H1 (cell line): ENCODE data around the gene OSBPL9. TPM values are rescaled to one million over a fixed set of nuclear protein-coding genes. Genes with fewer than 3 reads are reported as not detected.

Experiments
- CTCF ChIA-PET: fragments of 300-600 bp; sonication (Branson Sonifier 250); formaldehyde crosslinking; loops from one replicate; lab custom pipeline; 2021; ENCODE audit not compliant: partially characterized antibody; lab: Charles Lee
- POLR2A ChIA-PET: fragments of 300-600 bp; sonication (Branson Sonifier 250); formaldehyde crosslinking; loops from one replicate; lab custom pipeline; 2021; ENCODE audit warnings: inconsistent platforms; ENCODE audit not compliant: partially characterized antibody; lab: Charles Lee
- DNase-seq, 2 experiments: peaks; one replicate each; pipeline versions ENCODE4 v3.0.0 to v3.0.0-alpha.2; 2010 to 2022; ENCODE audit warnings: low spot score in 2 of 2, low read depth in 1 of 2, mixed read lengths in 1 of 2
- FAIRE-seq: peaks from 2 replicates; lab custom pipeline; 2011; peaks lifted over from hg19 to GRCh38; lab: Jason Lieb, UNC
- H2AFZ ChIP-seq: 2 replicates; pipeline ENCODE4 v1.8.1; 2012; ENCODE audit warnings: low read length, inconsistent platforms
- H2AK5ac ChIP-seq: 2 replicates; pipeline ENCODE4 v1.6.1; 2013; ENCODE audit warnings: low read depth, low read length
- H2BK120ac ChIP-seq: replicated peaks from 2 replicates; pipeline ENCODE3; 2013; ENCODE audit warnings: low read depth, low read length, inconsistent platforms
- H2BK12ac ChIP-seq: 2 replicates; pipeline ENCODE4 v1.6.1; 2013; ENCODE audit warnings: low read depth, low read length
- H2BK15ac ChIP-seq: 2 replicates; pipeline ENCODE4 v1.6.1; 2013; ENCODE audit warnings: low read length
- H2BK20ac ChIP-seq: 2 replicates; pipeline ENCODE4 v1.6.1; 2013; ENCODE audit warnings: low read length
- H2BK5ac ChIP-seq: 2 replicates; pipeline ENCODE4 v1.6.1; 2013; ENCODE audit warnings: low read depth, low read length
- H3K14ac ChIP-seq: 2 replicates; pipeline ENCODE4 v1.6.1; 2013; ENCODE audit warnings: inconsistent platforms; ENCODE audit not compliant: insufficient read length
- H3K18ac ChIP-seq: 2 replicates; pipeline ENCODE4 v1.6.1; 2013; ENCODE audit warnings: low read length; ENCODE audit errors: extremely low read depth
- H3K23ac ChIP-seq: 2 replicates; pipeline ENCODE4 v1.6.1; 2013; ENCODE audit warnings: inconsistent platforms; ENCODE audit not compliant: insufficient read length
- H3K23me2 ChIP-seq: 2 replicates; pipeline ENCODE4 v1.6.1; 2013; ENCODE audit warnings: low read depth, low read length
- H3K27ac ChIP-seq: 2 replicates; pipeline ENCODE4 v1.6.1; 2011; ENCODE audit warnings: low read depth, low read length, inconsistent platforms
- H3K27me3 ChIP-seq, 4 experiments: replicated peaks in 1 of 4; 1 replicate in 1 of 4; 2 replicates in 3 of 4; pipeline versions ENCODE4 v1.6.1 to v1.8.1; 2011 to 2013; ENCODE audit warnings: low read length in 3 of 4, mild to moderate bottlenecking in 3 of 4, inconsistent platforms in 2 of 4, mixed read lengths in 2 of 4, moderate library complexity in 1 of 4; ENCODE audit not compliant: control insufficient read depth in 3 of 4, insufficient read depth in 3 of 4; ENCODE audit errors: extremely low read depth in 1 of 4
- H3K36me3 ChIP-seq, 4 experiments: 2 replicates each; pipeline versions ENCODE4 v1.6.1 to v1.8.1; 2011 to 2013; ENCODE audit warnings: mild to moderate bottlenecking in 4 of 4, low read length in 3 of 4, moderate library complexity in 2 of 4, control low read depth in 1 of 4, inconsistent platforms in 1 of 4; ENCODE audit not compliant: insufficient read depth in 4 of 4, control insufficient read depth in 2 of 4
- H3K4ac ChIP-seq: replicated peaks from 2 replicates; pipeline ENCODE3; 2013; ENCODE audit warnings: low read length, low read depth, mixed read lengths, inconsistent platforms; ENCODE audit not compliant: insufficient read length
- H3K4me1 ChIP-seq, 4 experiments: replicated peaks in 1 of 4; 1 replicate in 1 of 4; 2 replicates in 3 of 4; pipeline versions ENCODE4 v1.6.1 to v1.8.1; 2011 to 2013; ENCODE audit warnings: low read length in 3 of 4, inconsistent platforms in 2 of 4, mixed read lengths in 1 of 4; ENCODE audit not compliant: insufficient read depth in 4 of 4, control insufficient read depth in 3 of 4
- H3K4me2 ChIP-seq, 2 experiments: 2 replicates each; pipeline versions ENCODE4 v1.6.1 to v1.8.1; 2011 to 2013; ENCODE audit warnings: low read depth in 2 of 2, low read length in 2 of 2, control low read depth in 1 of 2, inconsistent platforms in 1 of 2, mild to moderate bottlenecking in 1 of 2; ENCODE audit not compliant: insufficient read depth in 1 of 2
- H3K4me3 ChIP-seq, 4 experiments: fragments of 200-600, 300-600 bp in 1 of 4; sonication (generic), shearing (Covaris generic), sonication (Bioruptor Twin) in 1 of 4; 2 replicates each; pipeline versions ENCODE4 v1.5.1 to v1.8.1; 2011 to 2016; ENCODE audit warnings: low read length in 4 of 4, low read depth in 3 of 4, control low read depth in 2 of 4, inconsistent platforms in 2 of 4, mild to moderate bottlenecking in 2 of 4, mixed read lengths in 1 of 4, moderate library complexity in 1 of 4; ENCODE audit not compliant: insufficient read depth in 2 of 4; ENCODE audit errors: extremely low read depth in 1 of 4
- H3K56ac ChIP-seq: replicated peaks from 2 replicates; pipeline ENCODE3; 2013; ENCODE audit warnings: low read depth, mild to moderate bottlenecking, mixed read lengths, low read length, inconsistent platforms; ENCODE audit not compliant: insufficient read length
- H3K79me1 ChIP-seq: 2 replicates; pipeline ENCODE4 v1.6.1; 2013; ENCODE audit warnings: low read depth, low read length, control low read depth
- H3K79me2 ChIP-seq, 2 experiments: 2 replicates each; pipeline versions ENCODE4 v1.6.1 to v1.8.1; 2012 to 2013; ENCODE audit warnings: low read length in 2 of 2, mild to moderate bottlenecking in 2 of 2, inconsistent platforms in 1 of 2; ENCODE audit not compliant: insufficient read depth in 2 of 2, control insufficient read depth in 1 of 2
- H3K9ac ChIP-seq, 4 experiments: replicated peaks in 1 of 4; 1 replicate in 1 of 4; 2 replicates in 3 of 4; pipeline versions ENCODE4 v1.6.1 to v1.8.1; 2011 to 2013; ENCODE audit warnings: low read depth in 3 of 4, low read length in 3 of 4, control low read depth in 2 of 4, mild to moderate bottlenecking in 2 of 4, moderate library complexity in 2 of 4, inconsistent platforms in 1 of 4; ENCODE audit errors: extremely low read depth in 1 of 4
- H3K9me3 ChIP-seq, 2 experiments: 2 replicates each; pipeline versions ENCODE4 v1.6.1 to v1.8.1; 2012 to 2013; ENCODE audit warnings: mild to moderate bottlenecking in 2 of 2, moderate library complexity in 2 of 2, control low read depth in 1 of 2, inconsistent platforms in 1 of 2, low read depth in 1 of 2, low read length in 1 of 2, mixed read lengths in 1 of 2; ENCODE audit not compliant: insufficient read depth in 2 of 2
- H4K20me1 ChIP-seq, 2 experiments: replicated peaks in 1 of 2; 2 replicates each; pipeline versions ENCODE3 to v1.8.1; 2011 to 2013; ENCODE audit warnings: inconsistent platforms in 2 of 2, low read length in 2 of 2, mild to moderate bottlenecking in 1 of 2; ENCODE audit not compliant: insufficient read depth in 2 of 2, control insufficient read depth in 1 of 2
- H4K5ac ChIP-seq: 2 replicates; pipeline ENCODE4 v1.6.1; 2013; ENCODE audit warnings: low read length, low read depth, mixed read lengths, inconsistent platforms; ENCODE audit not compliant: insufficient read length
- H4K8ac ChIP-seq: 2 replicates; pipeline ENCODE4 v1.8.0; 2013; ENCODE audit warnings: mild to moderate bottlenecking, moderate library complexity, low read length, inconsistent platforms; ENCODE audit not compliant: insufficient read depth; ENCODE audit errors: extremely low read depth
- H4K91ac ChIP-seq: replicated peaks from 2 replicates; pipeline ENCODE3; 2013; ENCODE audit warnings: low read length, mixed read lengths, inconsistent platforms; ENCODE audit not compliant: insufficient read length
- CBX8 ChIP-seq: fragments of 300-800, 300-1000 bp; sonication (generic); IDR thresholded peaks from 2 replicates; pipeline ENCODE4 v1.7.1; 2016; ENCODE audit warnings: low read depth, low read length, borderline replicate concordance
- CEBPB ChIP-seq: IDR thresholded peaks from 2 replicates; pipeline ENCODE4 v1.6.1; 2012; ENCODE audit warnings: low read depth, low read length
- CTCF ChIP-seq, 3 experiments: IDR thresholded peaks; 1 replicate in 2 of 3; 2 replicates in 1 of 3; pipeline versions ENCODE4 v1.5.1 to v1.6.1; 2011; ENCODE audit warnings: low read length in 3 of 3, mild to moderate bottlenecking in 3 of 3, inconsistent platforms in 2 of 3, low read depth in 1 of 3, moderate library complexity in 1 of 3; ENCODE audit not compliant: insufficient read depth in 1 of 3; ENCODE audit errors: control extremely low read depth in 1 of 3
- E2F6 ChIP-seq: IDR thresholded peaks from 2 replicates; pipeline ENCODE4 v1.6.1; 2012; ENCODE audit warnings: inconsistent platforms
- GABPA ChIP-seq: IDR thresholded peaks from 2 replicates; pipeline ENCODE4 v1.6.1; 2011; ENCODE audit warnings: mild to moderate bottlenecking, low read length, moderate library complexity, borderline replicate concordance; ENCODE audit not compliant: insufficient read depth
- KDM1A ChIP-seq: fragments of 200-600, 300-600 bp; sonication (generic); IDR thresholded peaks from 2 replicates; pipeline ENCODE4 v1.7.1; 2016; ENCODE audit warnings: mild to moderate bottlenecking, low read length, borderline replicate concordance
- PHF8 ChIP-seq: fragments of 200-600 bp; sonication (generic); conservative IDR thresholded peaks from 2 replicates; pipeline ENCODE4 v1.7.1; 2012; ENCODE audit warnings: low read depth, mild to moderate bottlenecking, inconsistent platforms, low read length, moderate library complexity
- RNF2 ChIP-seq: fragments of 200-900, 300-1000 bp; sonication (generic); IDR thresholded peaks from 2 replicates; pipeline ENCODE4 v1.7.1; 2016; ENCODE audit warnings: borderline replicate concordance, low read depth, mild to moderate bottlenecking, antibody characterized with exemption, low read length; ENCODE audit not compliant: poor library complexity, severe bottlenecking; ENCODE audit errors: missing control alignments
- RXRA ChIP-seq: IDR thresholded peaks from 2 replicates; pipeline ENCODE4 v1.6.1; 2011; ENCODE audit warnings: low read depth, mild to moderate bottlenecking, low read length, moderate library complexity; ENCODE audit not compliant: insufficient read depth
- SIN3A ChIP-seq, 2 experiments: IDR thresholded peaks in 1 of 2; conservative IDR thresholded peaks in 1 of 2; 2 replicates each; pipeline ENCODE4 v1.6.1; 2011 to 2012; ENCODE audit warnings: low read length in 2 of 2, improper control_type of control experiment in 1 of 2, low read depth in 1 of 2, mild to moderate bottlenecking in 1 of 2
- ZNF274 ChIP-seq: IDR thresholded peaks from 2 replicates; pipeline ENCODE4 v1.7.0; 2012; ENCODE audit warnings: low read length, borderline replicate concordance; ENCODE audit errors: extremely low read depth
- polyA plus RNA-seq, 7 experiments: library from polyadenylated mRNA; depleted of rRNA in 3 of 7; stranded (reverse) in 5 of 7; unstranded in 2 of 7; fragments of >200 nt in 5 of 7; fragments of 200-250 nt in 2 of 7; gene quantifications; 1 replicate in 5 of 7; 2 replicates in 1 of 7; 4 replicates in 1 of 7; pipeline versions ENCODE4 v1.2.1 to v1.2.3, GENCODE V29; 2011 to 2013; ENCODE audit warnings: missing spikeins in 2 of 7, mixed read lengths in 2 of 7
- total RNA-seq: library from RNA; stranded (reverse); fragmentation: NEBNext Ultra II Directional; extraction: Animal tissue kit (Norgen Biotek cat#: 25700); gene quantifications from 2 replicates; pipeline ENCODE4 v1.2.1, GENCODE V29; 2021

OSBPL9 gene
- total and polyA plus RNA-seq, 2 of the 8 experiments (the other 6 are each of a cell fraction or from before 2014, with no cell fraction given): 58.2 to 71.6 TPM

- Histone ChIP-seq H3K18ac (no peak overlapping the region), H3K4ac (no peak overlapping the region), H3K27ac (no peak overlapping the region), H2BK20ac (no peak overlapping the region), H2BK15ac (no peak overlapping the region), H2BK12ac (no peak overlapping the region), H3K4me2 (no peak overlapping the region), H3K23ac (no peak overlapping the region), H4K91ac (no peak overlapping the region), H3K4me3 (no peak overlapping the region), H4K20me1 (no peaks in the 10 kb centered on the region), H3K23me2 (no peaks in the 10 kb centered on the region; the same call in 1 of the 2 replicates), H3K27me3 (no peaks in the 10 kb centered on the region), H3K56ac (no peak overlapping the region), H3K36me3 (no peaks in the 10 kb centered on the region; a peak in 1 of 8 replicates), H3K9me3 (no peaks in the 10 kb centered on the region), H3K9ac (no peak overlapping the region), H3K79me1 (no peaks in the 10 kb centered on the region; the same call in 1 of the 2 replicates), H2AK5ac (no peak overlapping the region), H2BK120ac (no peak overlapping the region), H3K4me1 (no peaks in the 10 kb centered on the region; a peak in 1 of 7 replicates), H2AFZ (no peak overlapping the region), H4K5ac (no peak overlapping the region), H4K8ac (no peak overlapping the region), H3K79me2 (peaks cover 0 to 3% of the 10 kb centered on the region in 2 experiments; a peak in 1 of 4 replicates), H3K14ac (no peak overlapping the region), H2BK5ac (no peak overlapping the region)
- POLR2A ChIA-PET: no interaction called here
- no peak for FAIRE-seq
- CTCF ChIA-PET: interaction anchor here (0.9 to 1.2 kb wide), 2 partner anchors 14 to 100 kb away, joined by 3 to 4 read pairs; no protein-coding TSS in a partner anchor
- no peak for DNase-seq
- TF ChIP-seq CEBPB: no peak
- TF ChIP-seq CBX8: no peak
- no peak for TF ChIP-seq SIN3A (conservative IDR thresholded peaks at IDR 0.05 in 1 of 2, IDR thresholded peaks at IDR 0.05 in 1 of 2; ENCODE audit: low read depth in 1 of 2, low read length in 2 of 2)
- no peak for TF ChIP-seq GABPA
- TF ChIP-seq ZNF274: no peak
- TF ChIP-seq E2F6: no peak
- no peak for TF ChIP-seq KDM1A
- TF ChIP-seq RNF2: no peak
- no peak for TF ChIP-seq RXRA
- TF ChIP-seq CTCF (IDR thresholded peaks at IDR 0.05; ENCODE audit: control extremely low read depth in 1 of 3, insufficient read depth in 1 of 3, low read depth in 1 of 3, low read length in 3 of 3): no peak
- TF ChIP-seq PHF8: no peak
These were observed 128.3 kb downstream of the OSBPL9 start for GRCh38 chr1:51745304-51745570.
